Measurements from ENCODE around the gene AP4E1. TPM values are rescaled to one million over a fixed set of nuclear protein-coding genes. Genes with fewer than 3 reads are reported as not detected.

Gene AP4E1
- total and polyA plus RNA-seq, 2 donors (not counting 3 experiments of a cell fraction or from before 2014, with no cell fraction given), result 1.6 to 9.8 TPM

- no TSS peak for BruUV-seq (replicated peaks)
- intact Hi-C loops (cut with micrococcal nuclease) (loop anchor here (5.0 to 10.0 kb wide), 4 partner anchors 300 to 900 kb away; no protein-coding TSS in a partner anchor), dilution Hi-C loops (cut with MboI; ENCODE audit: extremely low pct_ligation_motif_present, low sequenced_read_pairs) (no loop called here)
- H3K4me2 ChIP-seq (ENCODE audit: insufficient read depth, low read length), result no peak overlapping the region
- no peaks in the 10 kb centered on the region for H3K27me3 ChIP-seq (ENCODE audit: control insufficient read depth in 2 of 2, insufficient read depth in 2 of 2, low read length in 2 of 2)
- H3K27ac ChIP-seq (ENCODE audit: insufficient read depth, low read depth, low read length), result no peak overlapping the region
- H3K9ac ChIP-seq (replicated peaks; ENCODE audit: extremely low read depth, insufficient read depth, low read length), result no peak overlapping the region
- H2AFZ ChIP-seq (ENCODE audit: low read depth, low read length), result no peak overlapping the region
- H3K9me1 ChIP-seq (replicated peaks; ENCODE audit: control insufficient read depth, extremely low read depth, insufficient read depth, low read length), result no peaks in the 10 kb centered on the region
- H3K36me3 ChIP-seq (ENCODE audit: control insufficient read depth in 2 of 2, extremely low read depth in 1 of 2, insufficient read depth in 2 of 2, low read length in 2 of 2), result no peaks in the 10 kb centered on the region
- H3K79me2 ChIP-seq (ENCODE audit: control insufficient read depth, insufficient read depth, low read length), result peaks cover 6% of the 10 kb centered on the region
- H4K20me1 ChIP-seq (replicated peaks; ENCODE audit: control insufficient read depth, extremely low read depth, insufficient read depth, low read length), result no peaks in the 10 kb centered on the region
- TF ChIP-seq MYC (IDR thresholded peaks at IDR 0.05; ENCODE audit: low read depth, low read length), result no peak
- TF ChIP-seq JUN (IDR thresholded peaks at IDR 0.05; ENCODE audit: borderline replicate concordance, insufficient read depth, insufficient read length, low read depth), result no peak
- no peak for TF ChIP-seq CTCF (IDR thresholded peaks at IDR 0.05; ENCODE audit: extremely low read depth in 1 of 2, insufficient read depth in 1 of 2, low read depth in 1 of 2, low read length in 2 of 2)
- no peak for TF ChIP-seq FOS (IDR thresholded peaks at IDR 0.05; ENCODE audit: borderline replicate concordance, insufficient read depth, low read length)
- no peak for TF ChIP-seq EZH2 (IDR thresholded peaks at IDR 0.05; ENCODE audit: borderline replicate concordance, low read depth, low read length, severe bottlenecking)
- TF ChIP-seq POLR2AphosphoS5 (IDR thresholded peaks at IDR 0.05; ENCODE audit: insufficient read depth, low read depth, low read length), result no peak
- TF ChIP-seq GATA2 (IDR thresholded peaks at IDR 0.05; ENCODE audit: insufficient read depth, insufficient read length, low read depth, low read length), result no peak
- TF ChIP-seq, protein P1, sequence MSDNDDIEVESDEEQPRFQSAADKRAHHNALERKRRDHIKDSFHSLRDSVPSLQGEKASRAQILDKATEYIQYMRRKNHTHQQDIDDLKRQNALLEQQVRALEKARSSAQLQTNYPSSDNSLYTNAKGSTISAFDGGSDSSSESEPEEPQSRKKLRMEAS (IDR thresholded peaks at IDR 0.05; ENCODE audit: insufficient read depth, insufficient read length), result no peak
- no peak for TF ChIP-seq POLR2A (IDR thresholded peaks at IDR 0.05; ENCODE audit: low read depth, low read length)
- DNase-seq (ENCODE audit: low read depth, low spot score), result no peak
- H3K4me1 ChIP-seq (ENCODE audit: control insufficient read depth, extremely low read depth, insufficient read depth, low read length), result peaks cover 6% of the 10 kb centered on the region
- no peak for FAIRE-seq
- H3K9me3 ChIP-seq (replicated peaks; ENCODE audit: control insufficient read depth, insufficient read depth, low read length), result no peaks in the 10 kb centered on the region
- H3K4me3 ChIP-seq (replicated peaks in 1 of 3; ENCODE audit: insufficient read depth in 1 of 3, low read depth in 1 of 3, low read length in 3 of 3), result no peak overlapping the region
- ChIA-PET CTCF (interaction anchor here (1.4 kb wide), 1 partner anchor 20 kb away, joined by 4 read pairs; no protein-coding TSS in a partner anchor), POLR2A (no interaction called here)
Observed at GRCh38 chr15:50905055-50905454, 3.4 kb upstream of the AP4E1 start.

Measured in endothelial cell of umbilical vein (primary cell).